Measurements from ENCODE around the gene SNX27.

DNA sequence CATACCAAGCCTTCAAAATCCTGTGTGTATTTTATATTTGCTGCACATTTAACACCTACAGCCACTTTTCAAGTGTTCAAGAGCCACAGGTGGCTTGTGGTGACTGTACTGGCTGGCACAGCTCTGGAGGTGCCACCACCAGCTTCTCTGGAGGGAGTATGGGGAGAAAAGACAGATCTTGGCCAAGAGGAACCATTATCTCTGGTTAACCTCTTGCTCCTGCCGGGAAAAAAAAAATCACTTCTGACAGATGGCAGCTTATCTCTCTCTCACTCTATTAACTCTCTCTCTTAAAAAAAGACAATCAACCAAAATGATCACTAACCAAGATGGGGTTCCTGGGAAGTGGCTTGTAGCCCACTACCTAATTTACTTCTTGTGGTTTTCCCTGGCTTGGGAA, 108.3 kb downstream of the SNX27 start:
- no peak for TF ChIP-seq POLR2A (IDR thresholded peaks at IDR 0.05)
- TF ChIP-seq CTCF (IDR thresholded peaks at IDR 0.05 in 4 of 5, conservative IDR thresholded peaks at IDR 0.05 in 1 of 5), result no peak

All from gastrocnemius medialis (tissue), 4 donors.